RWPE2 (cell line): ENCODE results near the gene MAN1A2.

Experiments used
- ATAC-seq: fragments of 200-7000 bp; cut with Tn5 transposase; 3 replicates; pipeline ENCODE4 v1.9.1; 2021; ENCODE audit warnings: low read depth
- DNase-seq: peaks from one replicate; pipeline ENCODE4 v3.0.0-alpha.2; 2020; ENCODE audit warnings: low spot score
- H3K27ac ChIP-seq: fragments of 450-650 bp; 2 replicates; pipeline ENCODE4 v1.5.1; 2017; ENCODE audit warnings: mild to moderate bottlenecking; ENCODE audit not compliant: poor library complexity, severe bottlenecking
- H3K27me3 ChIP-seq: fragments of 250-450 bp; sonication (Bioruptor Pico); 2 replicates; pipeline ENCODE4 v1.5.1; 2021; ENCODE audit warnings: mild to moderate bottlenecking, moderate library complexity; ENCODE audit not compliant: insufficient read depth, poor library complexity, severe bottlenecking
- H3K36me3 ChIP-seq: fragments of 250-450 bp; sonication (Bioruptor Pico); 2 replicates; pipeline ENCODE4 v1.5.1; 2020; ENCODE audit warnings: low read depth, mild to moderate bottlenecking, moderate library complexity
- H3K4me1 ChIP-seq: fragments of 250-450 bp; sonication (Bioruptor Pico); 2 replicates; pipeline ENCODE4 v1.5.1; 2021; ENCODE audit warnings: mild to moderate bottlenecking, moderate library complexity; ENCODE audit not compliant: insufficient read depth, poor library complexity, severe bottlenecking
- H3K4me3 ChIP-seq: fragments of 250-450 bp; sonication (Bioruptor Pico); 2 replicates; pipeline ENCODE4 v1.5.1; 2021; ENCODE audit warnings: mild to moderate bottlenecking, moderate library complexity; ENCODE audit not compliant: severe bottlenecking
- H3K9me3 ChIP-seq: fragments of 250-450 bp; sonication (Bioruptor Pico); 2 replicates; pipeline ENCODE4 v1.5.1; 2021; ENCODE audit warnings: mild to moderate bottlenecking, moderate library complexity; ENCODE audit not compliant: severe bottlenecking
- TF ChIP-seq, protein P1 (sequence below): fragments of 450-650 bp; IDR thresholded peaks from one replicate; pipeline ENCODE4 v1.5.1; 2017; ENCODE audit warnings: mild to moderate bottlenecking, moderate library complexity; ENCODE audit not compliant: poor library complexity, severe bottlenecking

Gene MAN1A2

DNA sequence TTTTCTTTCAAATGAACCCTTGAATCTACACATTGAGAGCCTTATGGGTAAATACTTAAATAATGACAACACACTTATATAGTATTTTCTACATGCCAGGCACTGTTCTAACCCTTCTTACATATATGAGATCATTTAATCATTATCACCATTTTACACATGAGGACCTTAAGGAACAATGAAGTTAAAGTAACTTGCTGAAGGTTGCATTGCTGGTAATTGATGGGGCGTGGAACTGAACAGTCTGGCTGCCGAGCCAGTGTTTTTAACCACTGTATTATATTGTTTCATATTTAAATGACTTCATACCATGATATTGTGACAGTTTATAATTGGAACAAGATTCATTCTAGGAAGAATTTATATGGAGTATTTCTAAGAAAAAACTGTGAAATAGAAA lies 126.7 kb downstream of the MAN1A2 start:
- TF ChIP-seq, protein P1, sequence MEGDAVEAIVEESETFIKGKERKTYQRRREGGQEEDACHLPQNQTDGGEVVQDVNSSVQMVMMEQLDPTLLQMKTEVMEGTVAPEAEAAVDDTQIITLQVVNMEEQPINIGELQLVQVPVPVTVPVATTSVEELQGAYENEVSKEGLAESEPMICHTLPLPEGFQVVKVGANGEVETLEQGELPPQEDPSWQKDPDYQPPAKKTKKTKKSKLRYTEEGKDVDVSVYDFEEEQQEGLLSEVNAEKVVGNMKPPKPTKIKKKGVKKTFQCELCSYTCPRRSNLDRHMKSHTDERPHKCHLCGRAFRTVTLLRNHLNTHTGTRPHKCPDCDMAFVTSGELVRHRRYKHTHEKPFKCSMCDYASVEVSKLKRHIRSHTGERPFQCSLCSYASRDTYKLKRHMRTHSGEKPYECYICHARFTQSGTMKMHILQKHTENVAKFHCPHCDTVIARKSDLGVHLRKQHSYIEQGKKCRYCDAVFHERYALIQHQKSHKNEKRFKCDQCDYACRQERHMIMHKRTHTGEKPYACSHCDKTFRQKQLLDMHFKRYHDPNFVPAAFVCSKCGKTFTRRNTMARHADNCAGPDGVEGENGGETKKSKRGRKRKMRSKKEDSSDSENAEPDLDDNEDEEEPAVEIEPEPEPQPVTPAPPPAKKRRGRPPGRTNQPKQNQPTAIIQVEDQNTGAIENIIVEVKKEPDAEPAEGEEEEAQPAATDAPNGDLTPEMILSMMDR: no peak
- DNase-seq (no peak), ATAC-seq (no peak)
- no peaks in the 10 kb centered on the region for H3K9me3 ChIP-seq
- H3K4me1 ChIP-seq: no peaks in the 10 kb centered on the region
- no peaks in the 10 kb centered on the region for H3K27me3 ChIP-seq
- H3K36me3 ChIP-seq: peaks cover 5% of the 10 kb centered on the region; the same call in 1 of the 2 replicates
- no peak overlapping the region for H3K27ac ChIP-seq
- no peak overlapping the region for H3K4me3 ChIP-seq

DNA sequence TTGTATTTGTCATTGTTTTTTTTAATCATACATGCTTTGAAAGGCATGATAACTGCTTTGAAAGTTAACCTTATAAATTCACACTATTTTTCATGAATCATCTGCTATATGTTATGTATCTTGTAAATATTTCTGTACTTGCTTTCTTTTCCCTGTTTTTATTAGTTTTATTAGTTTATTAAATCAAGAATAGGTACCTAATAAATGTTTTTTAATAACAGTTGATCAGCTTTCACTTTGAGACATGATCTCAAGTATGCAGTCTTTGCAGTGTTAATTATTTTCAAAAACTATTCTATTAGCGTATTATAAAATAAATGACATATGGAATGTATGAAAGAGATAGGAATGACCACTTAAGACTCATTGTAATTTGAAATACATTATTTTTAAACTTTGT lies 127.8 kb downstream of the MAN1A2 start:
- DNase-seq (no peak), ATAC-seq (no peak)
- Histone ChIP-seq H3K27ac (no peak overlapping the region), H3K9me3 (no peaks in the 10 kb centered on the region), H3K36me3 (peaks cover 5% of the 10 kb centered on the region; the same call in 1 of the 2 replicates), H3K4me1 (no peaks in the 10 kb centered on the region), H3K27me3 (no peaks in the 10 kb centered on the region), H3K4me3 (no peak overlapping the region)
- TF ChIP-seq, protein P1: no peak

DNA sequence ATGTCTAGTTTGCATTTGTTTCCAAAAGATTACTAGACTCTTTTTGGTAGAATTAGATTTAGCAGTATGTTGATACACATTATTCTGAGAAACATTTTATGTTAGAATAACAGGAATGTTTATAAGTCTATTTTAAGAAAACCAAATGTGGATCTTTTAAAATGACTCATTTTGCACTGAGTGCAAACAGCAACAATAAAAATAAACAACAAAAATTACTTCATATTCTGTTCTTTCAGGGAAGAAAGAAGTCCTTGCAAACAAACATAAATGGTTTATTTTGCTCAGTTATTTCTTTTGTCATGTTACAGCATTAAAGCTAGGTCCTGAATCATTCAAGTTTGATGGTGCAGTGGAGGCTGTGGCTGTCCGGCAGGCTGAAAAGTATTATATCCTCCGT lies 131.8 kb downstream of the MAN1A2 start:
- H3K9me3 ChIP-seq: no peaks in the 10 kb centered on the region
- TF ChIP-seq, protein P1: no peak
- H3K4me3 ChIP-seq: no peak overlapping the region
- H3K27ac ChIP-seq: no peak overlapping the region
- DNase-seq (no peak), ATAC-seq (no peak)
- peaks cover 14% of the 10 kb centered on the region; the same call in 1 of the 2 replicates for H3K36me3 ChIP-seq
- H3K27me3 ChIP-seq: no peaks in the 10 kb centered on the region
- H3K4me1 ChIP-seq: no peaks in the 10 kb centered on the region

DNA sequence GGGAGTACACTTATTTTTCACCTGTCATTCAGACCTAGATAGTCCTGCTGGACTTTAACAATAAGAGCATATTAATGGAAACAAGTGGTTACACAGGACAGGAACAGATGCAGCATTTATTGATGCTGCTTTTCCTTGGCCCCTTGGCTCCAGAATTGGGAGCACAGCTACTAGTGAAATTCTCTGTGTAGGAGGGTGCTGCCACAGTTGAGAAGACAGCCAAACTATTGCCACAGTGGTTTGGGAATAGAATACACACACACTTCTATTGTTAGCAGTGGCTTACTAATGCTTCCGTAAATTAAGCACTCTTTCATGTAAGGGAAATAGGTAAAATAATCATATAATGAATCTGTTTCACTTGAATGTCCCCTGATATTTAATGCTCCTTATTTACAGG lies 133.3 kb downstream of the MAN1A2 start:
- DNase-seq (no peak), ATAC-seq (no peak)
- H3K4me1 ChIP-seq: no peaks in the 10 kb centered on the region
- TF ChIP-seq, protein P1: no peak
- H3K27me3 ChIP-seq: no peaks in the 10 kb centered on the region
- no peaks in the 10 kb centered on the region for H3K9me3 ChIP-seq
- H3K36me3 ChIP-seq: peaks cover 15% of the 10 kb centered on the region; the same call in 1 of the 2 replicates
- no peak overlapping the region for H3K4me3 ChIP-seq
- no peak overlapping the region for H3K27ac ChIP-seq

DNA sequence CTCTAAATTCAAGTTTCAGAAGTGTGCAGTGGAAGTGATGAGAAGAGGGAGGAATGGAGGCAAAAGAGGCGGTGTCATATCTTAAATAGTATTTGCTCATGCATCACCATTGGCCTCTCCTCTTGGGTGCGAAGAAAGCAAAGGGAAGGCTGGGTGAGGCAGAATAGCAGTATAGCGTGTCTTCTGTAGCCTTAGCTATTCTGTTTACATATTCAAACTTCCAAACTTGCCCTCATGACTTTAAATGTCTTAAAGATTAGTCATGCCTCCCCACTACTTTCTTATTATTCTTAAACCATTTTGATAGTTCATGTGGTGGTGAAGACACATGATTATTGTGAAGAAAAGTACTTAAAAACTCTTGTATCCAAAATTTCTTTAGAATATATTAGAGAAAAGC lies 134.0 kb downstream of the MAN1A2 start:
- H3K27me3 ChIP-seq: no peaks in the 10 kb centered on the region
- DNase-seq: no peak
- H3K9me3 ChIP-seq: no peaks in the 10 kb centered on the region
- peaks cover 14% of the 10 kb centered on the region; the same call in 1 of the 2 replicates for H3K36me3 ChIP-seq
- no peak overlapping the region for H3K4me3 ChIP-seq
- ATAC-seq: no peak
- TF ChIP-seq, protein P1: no peak
- no peak overlapping the region for H3K27ac ChIP-seq
- H3K4me1 ChIP-seq: no peaks in the 10 kb centered on the region
